ENCODE results near the gene PPIL1.

DNA sequence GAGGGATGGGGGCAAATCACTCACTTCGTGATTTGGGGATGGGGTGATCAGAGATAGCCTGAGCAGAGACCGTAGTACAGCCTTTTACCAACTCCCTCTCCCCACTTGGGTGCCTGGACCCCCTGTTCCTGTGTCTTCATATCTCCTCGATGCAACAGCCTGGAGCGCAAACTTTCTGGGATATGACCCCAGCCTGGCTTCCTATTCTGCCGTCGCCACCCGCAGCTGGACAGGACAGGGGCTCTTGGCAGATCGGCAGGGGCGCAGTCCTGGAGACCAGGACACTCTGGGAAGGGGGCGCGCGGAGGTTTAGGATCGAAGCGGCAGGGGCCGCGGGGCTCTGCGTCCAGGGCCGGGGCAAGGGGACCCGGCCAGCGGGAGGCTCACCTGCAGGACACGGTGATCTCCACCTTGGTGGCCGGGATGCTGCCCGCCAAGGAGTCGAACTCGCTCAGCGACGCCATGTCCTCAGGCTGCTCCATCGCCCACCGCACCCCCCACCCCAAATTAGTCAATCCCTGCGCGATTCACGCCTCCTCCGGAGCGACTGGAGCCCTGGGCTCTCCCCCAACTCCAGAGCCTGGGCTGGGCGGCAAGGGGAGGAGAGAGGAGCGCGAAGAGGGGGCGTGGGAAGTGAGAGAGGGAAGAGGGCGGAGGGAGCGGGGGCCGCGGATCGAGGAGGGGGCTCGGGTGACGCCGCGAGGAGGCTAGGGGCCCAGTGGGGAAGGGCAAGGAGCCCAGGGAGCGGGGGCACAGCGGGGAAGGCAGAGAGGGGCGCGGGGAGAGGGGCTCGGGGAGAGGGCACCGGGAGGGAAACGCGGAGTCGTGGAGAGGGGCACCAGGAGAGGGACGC, 35.5 kb downstream of the PPIL1 start, which contains the start of gene CPNE5:
- TF ChIP-seq POLR2AphosphoS5 (IDR thresholded peaks at IDR 0.05), result no peak
- no peak for TF ChIP-seq POLR2A (IDR thresholded peaks at IDR 0.05)
- TF ChIP-seq CTCF (IDR thresholded peaks at IDR 0.05), result no peak
